Keratinocyte (primary cell): ENCODE data around the gene ZNF407. TPM values are rescaled to one million over a fixed set of nuclear protein-coding genes. Genes with fewer than 3 reads are reported as not detected.

Experiments used
- DNase-seq: peaks from one replicate; pipeline ENCODE4 v3.0.0-alpha.2; 2011; ENCODE audit warnings: low read depth, missing footprints, low spot score
- FAIRE-seq: peaks from 2 replicates; lab custom pipeline; 2011; peaks lifted over from hg19 to GRCh38; lab: Jason Lieb, UNC
- H2AFZ ChIP-seq: 2 replicates; pipeline ENCODE4 v1.6.0; 2012; ENCODE audit warnings: low read length, control low read depth, inconsistent platforms; ENCODE audit not compliant: control insufficient read depth
- H3K27ac ChIP-seq: 2 replicates; pipeline ENCODE4 v1.5.1; 2011; ENCODE audit warnings: low read length; ENCODE audit not compliant: control insufficient read depth, insufficient read depth
- H3K27me3 ChIP-seq: 3 replicates; pipeline ENCODE4 v1.6.0; 2011; ENCODE audit warnings: low read length; ENCODE audit not compliant: control insufficient read depth, insufficient read depth; ENCODE audit errors: extremely low read depth
- H3K36me3 ChIP-seq, 2 experiments: 2 replicates in 1 of 2; 3 replicates in 1 of 2; pipeline ENCODE4 v1.5.1; 2011; ENCODE audit warnings: low read length in 2 of 2, mild to moderate bottlenecking in 1 of 2; ENCODE audit not compliant: control insufficient read depth in 2 of 2, insufficient read depth in 2 of 2; ENCODE audit errors: extremely low read depth in 1 of 2
- H3K4me1 ChIP-seq: 3 replicates; pipeline ENCODE4 v1.5.1; 2011; ENCODE audit warnings: low read length; ENCODE audit not compliant: control insufficient read depth, insufficient read depth; ENCODE audit errors: extremely low read depth
- H3K4me2 ChIP-seq: 3 replicates; pipeline ENCODE4 v1.6.0; 2011; ENCODE audit warnings: low read depth, low read length; ENCODE audit not compliant: control insufficient read depth, insufficient read depth; ENCODE audit errors: extremely low read depth
- H3K4me3 ChIP-seq, 3 experiments: fragments of 200-600 bp in 1 of 3; sonication (generic) in 1 of 3; 2 replicates in 2 of 3; 3 replicates in 1 of 3; pipeline ENCODE4 v1.5.1; 2011 to 2016; ENCODE audit warnings: low read length in 3 of 3, mild to moderate bottlenecking in 3 of 3, control low read depth in 2 of 3, inconsistent platforms in 1 of 3, low read depth in 1 of 3, mixed read lengths in 1 of 3, mixed run types in 1 of 3, moderate library complexity in 1 of 3; ENCODE audit not compliant: control insufficient read depth in 2 of 3, insufficient read depth in 2 of 3; ENCODE audit errors: extremely low read depth in 1 of 3
- H3K79me2 ChIP-seq: 2 replicates; pipeline ENCODE4 v1.6.0; 2012; ENCODE audit warnings: low read length; ENCODE audit not compliant: control insufficient read depth, insufficient read depth
- H3K9ac ChIP-seq: 3 replicates; pipeline ENCODE4 v1.6.0; 2011; ENCODE audit warnings: low read length; ENCODE audit not compliant: control insufficient read depth, insufficient read depth; ENCODE audit errors: extremely low read depth
- H3K9me1 ChIP-seq: 3 replicates; pipeline ENCODE4 v1.6.0; 2011; ENCODE audit warnings: low read length; ENCODE audit not compliant: control insufficient read depth, insufficient read depth; ENCODE audit errors: extremely low read depth
- H3K9me3 ChIP-seq: 2 replicates; pipeline ENCODE4 v1.5.1; 2012; ENCODE audit warnings: low read depth, low read length; ENCODE audit not compliant: control insufficient read depth
- H4K20me1 ChIP-seq: 3 replicates; pipeline ENCODE4 v1.6.0; 2011; ENCODE audit warnings: low read length; ENCODE audit not compliant: control insufficient read depth, insufficient read depth; ENCODE audit errors: extremely low read depth
- EZH2 ChIP-seq: IDR thresholded peaks from one replicate; pipeline ENCODE4 v1.6.1; 2012; ENCODE audit warnings: inconsistent platforms, mild to moderate bottlenecking, low read length, moderate library complexity
- dilution Hi-C: fragments of 300-500 bp; cut with MboI; formaldehyde crosslinking; loops from one replicate; pipeline ENCODE4 v1.7.0; 2020; ENCODE audit warnings: low sequenced_read_pairs; ENCODE audit not compliant: extremely low pct_ligation_motif_present
- polyA plus RNA-seq, 5 experiments: library from polyadenylated mRNA; depleted of rRNA in 3 of 5; stranded (reverse) in 3 of 5; stranded (forward) in 1 of 5; unstranded in 1 of 5; fragments of >200 nt; gene quantifications; 1 replicate in 1 of 5; 2 replicates in 3 of 5; 3 replicates in 1 of 5; pipeline versions ENCODE4 v1.2.1 to v1.2.3, GENCODE V29; 2011 to 2012; ENCODE audit warnings: missing spikeins in 2 of 5, low read depth in 1 of 5, low replicate concordance in 1 of 5
- TF ChIP-seq, protein P1 (sequence below), 3 experiments: IDR thresholded peaks in 1 of 3; conservative IDR thresholded peaks in 1 of 3; optimal IDR thresholded peaks in 1 of 3; 2 replicates in 2 of 3; 3 replicates in 1 of 3; pipeline versions ENCODE3 to v1.5.1; 2011; ENCODE audit warnings: low read length in 3 of 3, mild to moderate bottlenecking in 3 of 3, moderate library complexity in 2 of 3, control low read depth in 1 of 3, inconsistent platforms in 1 of 3; ENCODE audit not compliant: insufficient read depth in 2 of 3; ENCODE audit errors: extremely low read depth in 1 of 3

The ZNF407 gene
- polyA plus RNA-seq, 1 donor (not counting 4 experiments of a cell fraction or from before 2014, with no cell fraction given) = 3.8 TPM

DNA sequence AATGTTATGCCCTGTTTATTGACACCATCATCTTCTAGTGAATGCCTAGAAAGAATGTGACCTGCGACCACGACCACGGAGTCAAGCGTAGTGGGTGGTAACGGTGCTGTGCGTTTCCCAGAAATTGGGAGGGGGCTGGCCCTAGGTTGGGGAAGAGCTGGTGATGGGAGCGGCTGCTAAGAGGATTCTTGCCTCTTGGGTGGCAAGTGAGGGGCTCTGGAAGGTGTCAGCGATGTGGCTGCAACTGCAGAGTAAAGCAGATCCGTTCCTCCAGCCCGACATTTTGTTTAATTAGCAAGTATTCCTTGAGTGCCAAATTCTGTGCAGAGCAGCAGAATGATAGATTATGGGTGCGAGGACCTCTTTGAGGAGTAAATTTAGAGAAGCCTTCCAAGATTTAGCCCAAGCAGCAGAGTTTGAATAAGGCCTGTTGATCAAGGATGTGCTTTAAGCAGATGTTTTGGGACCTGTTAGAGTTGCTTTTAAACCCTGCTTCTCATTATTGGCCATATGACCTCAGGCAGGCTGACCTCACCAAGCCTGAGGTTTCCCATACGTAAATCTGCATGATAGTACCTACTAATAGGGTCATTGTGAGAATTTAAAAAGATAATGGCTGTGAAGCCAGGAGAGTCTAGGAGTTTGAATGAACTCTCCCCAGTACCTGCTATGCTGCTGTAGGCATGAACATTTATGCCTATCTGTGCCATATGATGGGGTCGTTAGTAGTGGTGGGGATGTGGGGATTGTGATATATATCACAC lies 323.6 kb downstream of the ZNF407 start:
- H4K20me1 ChIP-seq = no peaks in the 10 kb centered on the region
- no peaks in the 10 kb centered on the region for H3K36me3 ChIP-seq
- H2AFZ ChIP-seq = no peak overlapping the region
- no peaks in the 10 kb centered on the region for H3K4me1 ChIP-seq
- H3K27me3 ChIP-seq = no peaks in the 10 kb centered on the region
- no peaks in the 10 kb centered on the region for H3K79me2 ChIP-seq
- TF ChIP-seq, protein P1, sequence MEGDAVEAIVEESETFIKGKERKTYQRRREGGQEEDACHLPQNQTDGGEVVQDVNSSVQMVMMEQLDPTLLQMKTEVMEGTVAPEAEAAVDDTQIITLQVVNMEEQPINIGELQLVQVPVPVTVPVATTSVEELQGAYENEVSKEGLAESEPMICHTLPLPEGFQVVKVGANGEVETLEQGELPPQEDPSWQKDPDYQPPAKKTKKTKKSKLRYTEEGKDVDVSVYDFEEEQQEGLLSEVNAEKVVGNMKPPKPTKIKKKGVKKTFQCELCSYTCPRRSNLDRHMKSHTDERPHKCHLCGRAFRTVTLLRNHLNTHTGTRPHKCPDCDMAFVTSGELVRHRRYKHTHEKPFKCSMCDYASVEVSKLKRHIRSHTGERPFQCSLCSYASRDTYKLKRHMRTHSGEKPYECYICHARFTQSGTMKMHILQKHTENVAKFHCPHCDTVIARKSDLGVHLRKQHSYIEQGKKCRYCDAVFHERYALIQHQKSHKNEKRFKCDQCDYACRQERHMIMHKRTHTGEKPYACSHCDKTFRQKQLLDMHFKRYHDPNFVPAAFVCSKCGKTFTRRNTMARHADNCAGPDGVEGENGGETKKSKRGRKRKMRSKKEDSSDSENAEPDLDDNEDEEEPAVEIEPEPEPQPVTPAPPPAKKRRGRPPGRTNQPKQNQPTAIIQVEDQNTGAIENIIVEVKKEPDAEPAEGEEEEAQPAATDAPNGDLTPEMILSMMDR (optimal IDR thresholded peaks at IDR 0.05 in 1 of 3, IDR thresholded peaks at IDR 0.05 in 1 of 3, conservative IDR thresholded peaks at IDR 0.05 in 1 of 3; ENCODE audit: extremely low read depth in 1 of 3, insufficient read depth in 2 of 3, low read length in 3 of 3) = no peak
- TF ChIP-seq EZH2 = no peak
- H3K9me1 ChIP-seq = no peaks in the 10 kb centered on the region
- H3K4me3 ChIP-seq = no peak overlapping the region
- dilution Hi-C loops = no loop called here
- no peak overlapping the region for H3K27ac ChIP-seq
- H3K9ac ChIP-seq = no peak overlapping the region
- FAIRE-seq = no peak
- DNase-seq = no peak
- H3K4me2 ChIP-seq = no peak overlapping the region
- H3K9me3 ChIP-seq = no peaks in the 10 kb centered on the region

- H3K79me2 ChIP-seq = no peaks in the 10 kb centered on the region
- dilution Hi-C loops = no loop called here
Observed at GRCh38 chr18:74926051-74926450, 328.4 kb downstream of the ZNF407 start.

More at GRCh38 chr18:74926051-74926450, 328.4 kb downstream of the ZNF407 start:
- Histone ChIP-seq H3K9ac (no peak overlapping the region), H4K20me1 (no peaks in the 10 kb centered on the region), H3K4me1 (no peaks in the 10 kb centered on the region), H3K27me3 (no peaks in the 10 kb centered on the region), H3K4me3 (no peak overlapping the region), H3K4me2 (no peak overlapping the region), H2AFZ (no peak overlapping the region), H3K9me3 (no peaks in the 10 kb centered on the region), H3K9me1 (no peaks in the 10 kb centered on the region), H3K27ac (no peak overlapping the region), H3K36me3 (no peaks in the 10 kb centered on the region)
- DNase-seq (no peak), FAIRE-seq (no peak)
- no peak for TF ChIP-seq EZH2
- TF ChIP-seq, protein P1 (optimal IDR thresholded peaks at IDR 0.05 in 1 of 3, IDR thresholded peaks at IDR 0.05 in 1 of 3, conservative IDR thresholded peaks at IDR 0.05 in 1 of 3; ENCODE audit: extremely low read depth in 1 of 3, insufficient read depth in 2 of 3, low read length in 3 of 3) = no peak
